ENCODE results near the gene MS4A18.

The MS4A18 gene

GRCh38 chr11:60761436-60762190, 37.1 kb downstream of the MS4A18 start:
- Histone ChIP-seq H3F3A (ENCODE audit: insufficient read depth, low read length) (no peaks in the 10 kb centered on the region), H4K20me1 (ENCODE audit: insufficient read depth, low read length) (no peaks in the 10 kb centered on the region), H3K79me2 (ENCODE audit: insufficient read depth, low read length) (no peaks in the 10 kb centered on the region), H3K9ac (ENCODE audit: low read length) (no peak overlapping the region), H3K36me3 (ENCODE audit: insufficient read depth, low read length) (no peaks in the 10 kb centered on the region), H3K9me2 (ENCODE audit: low read depth, low read length) (no peaks in the 10 kb centered on the region), H3K9me3 (ENCODE audit: low read length) (no peaks in the 10 kb centered on the region), H3K27me3 (ENCODE audit: insufficient read depth, low read length) (peaks cover 11% of the 10 kb centered on the region; the same call in 1 of the 2 replicates), H2AFZ (ENCODE audit: low read length) (no peak overlapping the region), H3K4me2 (ENCODE audit: low read length) (no peak overlapping the region), H3K4me3 (ENCODE audit: low read depth, low read length, poor library complexity, severe bottlenecking) (no peak overlapping the region), H3K4me1 (ENCODE audit: insufficient read depth, low read length, severe bottlenecking) (no peaks in the 10 kb centered on the region), H3K27ac (ENCODE audit: low read depth, low read length, poor library complexity, severe bottlenecking) (no peak overlapping the region)
- TF ChIP-seq, protein P1, sequence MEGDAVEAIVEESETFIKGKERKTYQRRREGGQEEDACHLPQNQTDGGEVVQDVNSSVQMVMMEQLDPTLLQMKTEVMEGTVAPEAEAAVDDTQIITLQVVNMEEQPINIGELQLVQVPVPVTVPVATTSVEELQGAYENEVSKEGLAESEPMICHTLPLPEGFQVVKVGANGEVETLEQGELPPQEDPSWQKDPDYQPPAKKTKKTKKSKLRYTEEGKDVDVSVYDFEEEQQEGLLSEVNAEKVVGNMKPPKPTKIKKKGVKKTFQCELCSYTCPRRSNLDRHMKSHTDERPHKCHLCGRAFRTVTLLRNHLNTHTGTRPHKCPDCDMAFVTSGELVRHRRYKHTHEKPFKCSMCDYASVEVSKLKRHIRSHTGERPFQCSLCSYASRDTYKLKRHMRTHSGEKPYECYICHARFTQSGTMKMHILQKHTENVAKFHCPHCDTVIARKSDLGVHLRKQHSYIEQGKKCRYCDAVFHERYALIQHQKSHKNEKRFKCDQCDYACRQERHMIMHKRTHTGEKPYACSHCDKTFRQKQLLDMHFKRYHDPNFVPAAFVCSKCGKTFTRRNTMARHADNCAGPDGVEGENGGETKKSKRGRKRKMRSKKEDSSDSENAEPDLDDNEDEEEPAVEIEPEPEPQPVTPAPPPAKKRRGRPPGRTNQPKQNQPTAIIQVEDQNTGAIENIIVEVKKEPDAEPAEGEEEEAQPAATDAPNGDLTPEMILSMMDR (IDR thresholded peaks at IDR 0.05; ENCODE audit: low read length), result no peak
- no peak for TF ChIP-seq EZH2 (IDR thresholded peaks at IDR 0.05; ENCODE audit: borderline replicate concordance, low read length)

DNA sequence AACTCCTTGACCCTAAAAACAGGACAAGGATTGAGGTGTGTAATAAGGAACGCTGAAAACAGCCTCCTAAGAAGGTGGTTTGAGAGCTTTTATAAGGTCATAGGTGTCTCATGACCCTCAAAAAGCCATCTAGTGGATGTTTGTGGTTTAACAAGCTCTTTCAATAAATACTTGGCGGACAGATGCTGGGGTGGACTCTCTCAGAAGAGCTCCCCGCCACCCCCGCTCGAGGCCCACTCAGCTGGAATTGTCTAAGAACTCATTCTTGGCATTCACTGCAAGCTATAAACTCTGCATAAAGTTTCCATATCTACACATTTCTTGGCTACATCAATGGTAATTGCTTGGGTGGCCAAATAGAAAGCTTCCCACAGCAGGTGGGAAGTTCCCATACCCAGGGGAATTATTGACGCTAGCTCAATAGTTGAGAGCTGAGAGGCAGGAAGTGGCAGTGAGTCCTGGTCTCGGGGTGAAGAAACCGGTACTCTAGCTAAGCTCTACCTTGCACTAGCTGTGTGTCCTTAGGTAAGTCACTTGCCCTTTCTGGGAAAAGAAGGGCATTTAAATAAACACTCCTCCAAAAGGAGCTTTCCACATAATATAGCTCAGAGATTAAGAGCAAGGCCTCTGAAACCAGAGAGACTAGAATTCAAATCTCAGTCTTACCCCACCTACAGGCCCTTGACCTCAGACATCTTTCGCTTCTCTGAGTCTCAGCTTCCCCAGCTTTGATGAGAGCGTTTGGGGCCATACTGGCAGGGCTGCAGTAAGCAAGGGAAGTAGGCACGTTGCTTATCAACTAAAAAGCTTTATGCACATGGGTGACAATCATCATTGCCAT, 38.6 kb downstream of the MS4A18 start:
- Histone ChIP-seq H2AFZ (ENCODE audit: low read length) (no peak overlapping the region), H3K27me3 (ENCODE audit: insufficient read depth, low read length) (peaks cover 11% of the 10 kb centered on the region; the same call in 1 of the 2 replicates), H3K9me3 (ENCODE audit: low read length) (no peaks in the 10 kb centered on the region), H3K27ac (ENCODE audit: low read depth, low read length, poor library complexity, severe bottlenecking) (no peak overlapping the region), H4K20me1 (ENCODE audit: insufficient read depth, low read length) (no peaks in the 10 kb centered on the region), H3K4me2 (ENCODE audit: low read length) (no peak overlapping the region), H3F3A (ENCODE audit: insufficient read depth, low read length) (no peaks in the 10 kb centered on the region), H3K9me2 (ENCODE audit: low read depth, low read length) (no peaks in the 10 kb centered on the region), H3K4me3 (ENCODE audit: low read depth, low read length, poor library complexity, severe bottlenecking) (no peak overlapping the region), H3K4me1 (ENCODE audit: insufficient read depth, low read length, severe bottlenecking) (no peaks in the 10 kb centered on the region), H3K79me2 (ENCODE audit: insufficient read depth, low read length) (no peaks in the 10 kb centered on the region), H3K36me3 (ENCODE audit: insufficient read depth, low read length) (no peaks in the 10 kb centered on the region), H3K9ac (ENCODE audit: low read length) (no peak overlapping the region)
- no peak for TF ChIP-seq EZH2 (IDR thresholded peaks at IDR 0.05; ENCODE audit: borderline replicate concordance, low read length)
- TF ChIP-seq, protein P1 (IDR thresholded peaks at IDR 0.05; ENCODE audit: low read length), result peak; percentile 41

- Histone ChIP-seq H2AFZ (ENCODE audit: low read length) (no peak overlapping the region), H3K9ac (ENCODE audit: low read length) (no peak overlapping the region), H3K27ac (ENCODE audit: low read depth, low read length, poor library complexity, severe bottlenecking) (no peak overlapping the region), H3F3A (ENCODE audit: insufficient read depth, low read length) (no peaks in the 10 kb centered on the region), H3K27me3 (ENCODE audit: insufficient read depth, low read length) (peaks cover 12% of the 10 kb centered on the region; the same call in 1 of the 2 replicates), H3K9me2 (ENCODE audit: low read depth, low read length) (no peaks in the 10 kb centered on the region), H3K4me1 (ENCODE audit: insufficient read depth, low read length, severe bottlenecking) (no peaks in the 10 kb centered on the region), H3K4me2 (ENCODE audit: low read length) (no peak overlapping the region), H3K9me3 (ENCODE audit: low read length) (no peaks in the 10 kb centered on the region), H3K79me2 (ENCODE audit: insufficient read depth, low read length) (no peaks in the 10 kb centered on the region), H4K20me1 (ENCODE audit: insufficient read depth, low read length) (no peaks in the 10 kb centered on the region), H3K4me3 (ENCODE audit: low read depth, low read length, poor library complexity, severe bottlenecking) (no peak overlapping the region), H3K36me3 (ENCODE audit: insufficient read depth, low read length) (no peaks in the 10 kb centered on the region)
- TF ChIP-seq, protein P1 (IDR thresholded peaks at IDR 0.05; ENCODE audit: low read length), result peak; percentile 22; the same call in 1 of the 2 replicates
- no peak for TF ChIP-seq EZH2 (IDR thresholded peaks at IDR 0.05; ENCODE audit: borderline replicate concordance, low read length)
Observed at GRCh38 chr11:60763692-60764369, 39.3 kb downstream of the MS4A18 start.

All from OCI-LY1 (cell line).